ENCODE measurements around the gene HMCN1.

The HMCN1 gene

DNA sequence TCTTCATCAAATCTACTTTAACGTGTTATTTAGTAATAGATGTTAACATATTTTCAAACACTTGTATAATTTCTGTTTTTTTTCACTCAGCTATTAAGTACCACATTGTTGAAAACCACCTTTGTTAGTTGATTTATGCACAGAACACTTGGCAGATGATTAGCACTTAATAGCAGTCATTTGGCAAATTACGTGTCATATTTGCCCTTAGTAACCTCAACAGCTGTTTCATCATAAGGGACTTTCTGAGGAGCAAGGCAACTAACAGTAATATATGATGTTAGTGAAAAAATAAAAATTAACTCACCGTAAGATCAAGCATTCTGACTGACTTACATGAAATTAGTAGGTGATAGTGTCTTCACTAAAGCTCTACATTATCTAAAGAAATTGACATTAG lies 186.4 kb downstream of the HMCN1 start:
- DNase-seq = no peak

DNA sequence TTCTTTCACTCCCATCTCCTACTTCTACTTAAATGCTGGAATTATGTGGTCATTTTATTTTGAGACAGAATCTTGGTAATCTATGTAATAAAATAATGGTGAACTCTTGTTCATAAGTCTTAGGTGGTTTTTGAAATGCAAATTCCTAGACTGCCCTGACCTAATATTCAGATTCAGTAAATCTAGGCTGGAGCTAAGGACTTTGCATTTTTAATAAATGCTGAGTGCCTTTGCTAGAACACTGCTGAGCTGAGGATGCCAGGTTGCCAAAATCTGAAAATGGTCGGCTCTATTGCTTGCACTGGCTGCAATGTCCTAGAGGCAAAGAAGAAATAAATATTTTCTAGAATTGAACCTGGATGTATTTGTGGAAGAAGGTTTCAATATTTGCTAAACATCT lies 187.4 kb downstream of the HMCN1 start:
- no peak for DNase-seq

GRCh38 chr1:185926588-185926987 lies 192.4 kb downstream of the HMCN1 start:
- no peak for DNase-seq

DNA sequence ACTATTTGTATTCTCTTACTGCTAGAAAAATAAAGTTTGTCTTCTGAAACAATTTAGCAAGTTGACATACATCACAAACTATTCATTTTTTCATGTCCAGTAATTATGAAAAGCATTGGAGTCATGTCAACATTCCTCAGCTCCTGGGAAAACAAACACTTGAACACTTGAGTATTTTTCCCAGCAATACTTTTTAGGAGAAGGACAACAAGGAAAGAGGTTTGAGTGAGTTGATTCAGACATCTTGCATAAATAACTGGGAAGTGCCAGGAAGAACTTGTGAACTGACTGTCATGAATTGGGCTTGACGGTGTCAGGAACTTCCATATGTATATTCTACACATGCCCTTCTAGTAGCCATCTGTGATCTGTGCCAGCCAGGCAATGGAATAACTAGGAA lies 195.6 kb downstream of the HMCN1 start:
- no peak for DNase-seq

DNA sequence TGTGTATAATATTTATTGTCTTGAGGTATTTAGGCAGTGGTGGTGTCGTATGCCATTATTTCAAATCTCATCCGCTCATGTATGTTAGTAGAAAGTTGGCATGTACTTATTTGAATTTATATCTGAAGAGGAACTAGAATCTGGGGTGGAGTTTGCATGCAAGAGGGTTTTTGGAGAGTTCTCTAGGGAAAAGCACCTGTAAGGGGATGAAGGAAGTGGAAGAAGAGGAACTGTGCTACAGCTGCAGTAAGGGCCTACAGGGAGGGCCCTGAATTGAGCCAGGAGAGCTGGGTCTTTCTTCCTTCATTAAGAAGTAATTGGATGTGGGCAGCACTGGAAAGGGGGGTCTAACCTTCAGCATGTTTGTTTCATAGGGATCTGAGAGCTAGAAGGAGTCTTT lies 197.2 kb downstream of the HMCN1 start:
- no peak for DNase-seq

- no peak for DNase-seq
Observed at GRCh38 chr1:185933580-185933979, 199.4 kb downstream of the HMCN1 start.

DNA sequence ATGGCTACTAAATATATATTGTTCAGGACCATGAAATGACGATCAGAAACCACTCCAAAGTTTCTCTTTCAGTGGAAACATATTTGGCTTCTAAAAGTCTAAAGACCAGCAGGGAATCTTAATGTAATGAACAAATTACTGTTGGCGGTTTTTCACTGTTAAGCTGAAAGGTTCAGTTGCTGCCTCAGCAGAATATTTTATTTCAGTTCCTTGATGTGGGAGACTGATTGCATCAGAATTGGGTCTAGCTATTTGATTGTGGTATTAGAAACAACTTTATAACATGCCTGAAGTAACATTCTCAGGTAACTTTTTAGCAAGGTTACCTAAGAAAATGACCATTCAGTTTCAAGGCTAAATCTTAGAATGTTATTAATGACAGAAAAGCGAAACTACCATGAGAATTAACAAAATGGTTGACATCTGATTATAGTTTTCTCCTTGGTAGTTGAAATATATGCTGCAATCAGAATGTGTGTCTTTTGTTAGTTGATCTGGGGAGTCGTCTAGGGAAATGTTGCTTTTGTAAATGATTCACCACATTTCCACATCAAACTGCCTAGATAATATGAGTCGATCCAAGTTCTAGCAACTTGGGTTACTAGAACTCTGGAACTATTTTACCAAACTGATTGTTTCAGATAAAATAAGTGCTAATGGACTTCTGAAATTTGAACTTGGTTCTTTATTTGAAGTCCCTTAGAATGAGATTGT lies 200.4 kb downstream of the HMCN1 start:
- DNase-seq = no peak

GRCh38 chr1:185935360-185935759 lies 201.2 kb downstream of the HMCN1 start:
- DNase-seq = no peak

DNA sequence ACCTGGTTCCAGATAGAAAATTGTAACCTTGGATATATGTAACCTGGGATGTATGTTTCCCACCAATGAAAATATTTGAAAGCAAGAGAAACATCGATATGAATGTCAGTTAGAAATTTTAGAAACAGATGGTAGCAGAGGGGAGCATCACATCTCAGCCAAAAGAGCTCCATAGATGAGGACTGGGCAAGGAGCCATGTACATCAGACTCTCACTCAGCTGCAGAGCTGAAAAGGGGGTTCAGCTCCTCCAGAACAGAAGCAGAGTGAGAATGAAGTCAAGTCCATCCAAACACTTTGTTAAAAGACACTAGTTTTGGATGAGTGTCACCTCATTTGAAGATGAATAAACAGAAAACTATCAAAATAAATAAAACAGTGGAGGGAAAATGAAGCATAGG lies 202.4 kb downstream of the HMCN1 start:
- no peak for DNase-seq

DNA sequence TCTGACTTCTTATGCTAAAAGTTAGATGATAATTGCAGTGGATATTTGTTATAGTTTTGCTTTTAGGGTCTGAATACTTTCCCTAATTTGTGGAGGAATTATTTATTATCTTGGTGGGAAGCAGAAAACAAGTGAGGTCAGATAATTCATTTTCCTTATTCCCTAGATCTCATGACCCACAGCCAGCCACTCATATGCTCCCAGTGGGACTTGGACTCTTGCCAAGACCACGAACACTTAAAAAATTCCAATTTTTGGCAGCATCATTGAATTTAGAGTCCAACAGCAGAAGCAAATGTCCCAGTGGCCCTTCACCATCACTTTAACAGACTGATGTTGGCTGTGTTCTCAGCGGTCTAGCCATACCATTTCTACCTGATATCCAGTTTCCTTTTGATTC lies 204.2 kb downstream of the HMCN1 start:
- DNase-seq = no peak

GRCh38 chr1:185939142-185939541 lies 205.0 kb downstream of the HMCN1 start:
- no peak for DNase-seq

DNA sequence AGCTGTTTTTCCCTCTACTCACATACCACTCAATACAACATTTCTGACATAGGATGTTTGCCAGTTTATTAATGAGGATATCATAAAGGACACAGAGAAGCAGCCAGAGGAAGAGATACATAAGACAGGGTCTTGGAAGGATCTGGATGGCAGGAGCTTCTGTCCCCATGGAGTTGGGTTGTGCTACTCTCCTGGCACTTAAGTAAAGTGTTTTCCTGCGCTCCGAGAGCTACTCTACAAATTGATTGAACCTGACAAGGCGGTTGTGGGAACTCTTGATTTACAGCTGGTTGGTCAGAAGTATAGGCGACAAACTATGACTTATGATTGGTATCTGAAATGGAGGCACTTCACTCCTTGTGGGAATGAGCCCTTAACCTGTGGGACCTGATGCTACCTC lies 208.8 kb downstream of the HMCN1 start:
- no peak for DNase-seq

- no peak for DNase-seq
Observed at GRCh38 chr1:185956881-185957280, 222.7 kb downstream of the HMCN1 start.

- no peak for DNase-seq
Observed at GRCh38 chr1:185957441-185958363, 223.5 kb downstream of the HMCN1 start.

- no peak for DNase-seq
Observed at GRCh38 chr1:185960422-185961321, 226.5 kb downstream of the HMCN1 start.

- DNase-seq = no peak
Observed at GRCh38 chr1:185961664-185962063, 227.5 kb downstream of the HMCN1 start.

GRCh38 chr1:185964946-185965345 lies 230.8 kb downstream of the HMCN1 start:
- DNase-seq = no peak

DNA sequence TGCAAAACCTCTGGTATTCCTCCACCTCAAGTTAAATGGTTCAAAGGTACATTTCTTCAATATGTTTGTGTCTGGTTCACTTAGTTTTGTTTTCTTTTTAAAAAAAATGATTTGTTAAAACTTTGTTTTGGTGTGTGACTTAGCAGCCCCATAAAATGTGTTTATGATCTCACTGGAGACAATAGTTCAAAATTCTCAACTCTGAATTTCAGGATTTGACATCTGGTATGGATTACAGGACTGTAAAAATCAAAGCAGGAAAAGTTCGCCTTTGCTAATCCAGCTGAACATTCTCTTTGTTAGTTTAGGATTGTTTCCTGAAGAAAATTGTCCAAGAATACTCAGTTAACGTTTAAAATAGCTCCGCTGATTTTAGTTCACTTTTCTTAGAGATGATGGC lies 231.7 kb downstream of the HMCN1 start:
- no peak for DNase-seq

- DNase-seq = no peak
Observed at GRCh38 chr1:185966471-185966870, 232.3 kb downstream of the HMCN1 start.

GRCh38 chr1:185969028-185969427 lies 234.8 kb downstream of the HMCN1 start:
- no peak for DNase-seq

DNA sequence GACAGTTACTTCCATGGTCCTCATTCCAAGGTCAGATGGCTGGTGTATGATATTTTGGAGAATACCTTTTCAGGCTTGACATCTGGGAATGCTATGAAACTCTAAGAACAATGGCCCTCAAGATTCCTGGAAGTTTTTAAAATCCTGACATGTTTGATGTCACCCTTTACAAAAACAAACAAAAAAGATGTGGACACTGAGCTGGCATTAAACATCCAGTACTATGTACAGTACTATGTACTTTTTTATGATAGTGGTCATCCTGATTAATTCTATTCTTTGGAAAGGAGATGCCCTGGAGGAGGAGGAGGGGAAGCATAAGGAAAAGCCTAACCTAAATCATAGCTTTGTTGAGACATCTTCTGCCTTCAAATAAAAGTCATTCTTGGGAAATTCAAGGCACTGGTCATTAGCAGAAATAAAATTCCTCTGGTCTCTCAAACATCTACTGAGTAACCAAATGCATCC lies 235.4 kb downstream of the HMCN1 start:
- no peak for DNase-seq

DNA sequence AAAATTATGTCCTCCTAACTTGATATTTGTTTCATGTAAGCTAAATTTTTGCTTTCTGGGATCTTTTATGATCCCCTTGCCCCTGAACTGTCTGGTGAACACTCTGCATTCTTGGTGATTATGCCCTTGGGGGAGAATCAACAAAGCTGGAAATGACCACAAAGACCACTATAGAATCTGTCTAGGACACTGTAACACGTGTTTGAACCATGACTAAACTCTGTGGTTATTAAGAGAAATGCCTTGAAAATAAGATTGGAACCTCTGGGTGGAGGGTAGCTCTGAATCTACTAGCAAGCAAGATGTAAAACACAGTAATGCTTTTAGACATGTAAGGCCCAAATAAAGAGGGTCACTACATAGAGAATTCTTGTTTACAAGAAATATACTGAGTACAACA lies 237.5 kb downstream of the HMCN1 start:
- no peak for DNase-seq

Data from stimulated activated CD4-positive, alpha-beta T cell treated with anti-CD3 and anti-CD28 coated beads, Interleukin-4, amount 100 ng/mL, for 4 hours (primary cell).